Erythroblast (primary cell): Measurements from ENCODE around the gene MEIS1.

Experiments used
- GATA1 ChIP-seq: IDR thresholded peaks from 2 replicates; pipeline ENCODE4 v1.6.1; 2011; ENCODE audit warnings: low read depth, mild to moderate bottlenecking, control low read depth, low read length, moderate library complexity
- POLR2A ChIP-seq: IDR thresholded peaks from 2 replicates; pipeline ENCODE4 v1.6.1; 2011; ENCODE audit warnings: mild to moderate bottlenecking, low read length

DNA sequence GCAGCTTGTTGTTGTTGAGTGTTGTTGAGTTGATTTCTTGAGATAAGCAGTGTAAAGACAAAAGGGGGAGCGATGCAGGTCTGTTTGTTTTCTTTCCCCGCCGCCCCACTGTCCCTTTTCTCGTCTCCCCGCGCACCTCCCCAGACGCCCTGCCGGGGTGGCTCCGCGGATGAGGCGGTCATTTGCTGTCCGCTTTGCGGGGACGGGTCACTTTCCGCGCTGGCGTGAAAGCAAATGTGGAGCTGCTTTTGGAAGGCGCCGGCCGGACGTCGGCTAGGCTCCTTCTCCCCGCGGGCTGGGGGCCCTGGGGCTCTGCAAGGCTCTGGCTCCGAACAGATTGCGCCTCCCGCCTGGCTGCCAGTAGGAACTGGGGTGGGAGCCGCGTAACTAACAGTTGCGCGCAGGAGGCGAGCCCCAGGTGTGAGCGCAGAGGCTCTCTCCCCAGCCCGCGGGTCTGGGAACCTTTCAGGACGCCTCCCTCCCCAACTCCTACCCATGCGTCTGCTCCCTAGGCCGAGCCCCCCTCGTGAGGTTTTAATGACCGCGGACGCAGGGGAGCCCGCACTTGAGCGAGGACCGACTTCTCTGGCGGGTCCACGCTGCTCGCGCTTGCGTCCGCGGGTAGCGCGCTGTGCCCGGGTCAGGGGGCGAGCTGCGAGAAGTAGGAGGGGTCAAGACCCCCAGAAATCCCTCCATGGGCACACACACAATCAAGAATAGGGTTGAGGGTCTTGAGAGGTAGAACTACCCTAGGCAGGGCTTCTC, 146.6 kb downstream of the MEIS1 start:
- no peak for TF ChIP-seq POLR2A
- no peak for TF ChIP-seq GATA1
